Stomach (tissue), 4 donors: ENCODE results near the gene OR56B4.

ENCODE experiments used
- CTCF ChIP-seq, 7 experiments: fragments of 450-650 bp in 4 of 7; fragments of 200-600 bp in 3 of 7; sonication (generic) in 3 of 7; IDR thresholded peaks; one replicate each; pipeline ENCODE4 v1.5.1; 2016 to 2019; ENCODE audit warnings: antibody characterized with exemption in 7 of 7, control low read depth in 2 of 7, mild to moderate bottlenecking in 1 of 7
- POLR2A ChIP-seq, 4 donors: fragments of 450-650 bp; IDR thresholded peaks; one replicate each; pipeline ENCODE4 v1.6.1; 2016; ENCODE audit warnings: antibody characterized with exemption in 4 of 4, control low read depth in 2 of 4, mild to moderate bottlenecking in 1 of 4, moderate library complexity in 1 of 4

DNA sequence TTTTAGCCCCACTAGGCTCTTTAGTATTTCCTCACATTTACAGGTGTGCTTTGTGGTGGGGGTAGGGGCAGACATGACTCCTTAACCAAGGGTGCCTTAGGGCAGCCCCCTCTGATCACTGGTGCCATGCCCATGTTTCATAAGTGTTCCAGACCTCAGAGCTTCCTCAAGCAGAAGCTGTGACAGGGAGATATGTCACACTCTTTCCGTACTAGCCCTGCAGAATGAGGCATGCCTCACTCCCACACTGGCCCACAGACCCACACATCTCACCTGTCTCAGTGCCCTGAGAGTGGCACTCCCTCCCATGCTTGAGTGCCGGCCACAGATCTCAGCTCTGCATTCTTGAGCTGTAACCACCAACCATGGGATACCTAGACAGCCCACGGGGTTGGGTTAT, 22.9 kb upstream of the OR56B4 start:
- TF ChIP-seq CTCF (IDR thresholded peaks at IDR 0.05) (no peak), POLR2A (IDR thresholded peaks at IDR 0.05) (no peak)
